B cell (primary cell): Measurements from ENCODE around the gene EEFSEC. TPM values are rescaled to one million over a fixed set of nuclear protein-coding genes. Genes with fewer than 3 reads are reported as not detected.

Source experiments
- ATAC-seq: fragments of 200-7000 bp; cut with Tn5 transposase; one replicate; pipeline ENCODE4 v1.10.0; 2021; ENCODE audit warnings: low read depth, mild to moderate bottlenecking, moderate number of reproducible peaks, moderate library complexity
- CTCF ChIA-PET: fragments of 350-600 bp; sonication (Branson Sonifier 250); formaldehyde crosslinking; loops from one replicate; lab custom pipeline; 2021; ENCODE audit warnings: antibody characterized with exemption, inconsistent platforms; lab: Charles Lee
- POLR2A ChIA-PET: fragments of 350-600 bp; sonication (Branson Sonifier 250); formaldehyde crosslinking; loops from one replicate; lab custom pipeline; 2021; ENCODE audit warnings: antibody characterized with exemption; lab: Charles Lee
- DNase-seq: peaks from one replicate; pipeline ENCODE4 v3.0.0; 2013
- H2AFZ ChIP-seq: 2 replicates; pipeline ENCODE4 v1.6.1; 2012; ENCODE audit warnings: mild to moderate bottlenecking, low read depth, low read length; ENCODE audit not compliant: insufficient read depth, poor library complexity, severe bottlenecking
- H3K27ac ChIP-seq, 2 donors: 1 replicate in 1 of 2; 2 replicates in 1 of 2; pipeline ENCODE4 v1.5.1; 2012 to 2013; ENCODE audit warnings: low read length in 2 of 2, mild to moderate bottlenecking in 2 of 2, moderate library complexity in 1 of 2
- H3K27me3 ChIP-seq, 4 experiments: fragments of 200-600 bp in 1 of 4; sonication (generic) in 1 of 4; replicated peaks in 1 of 4; 1 replicate in 2 of 4; 2 replicates in 2 of 4; pipeline versions ENCODE4 v1.6.1 to v1.7.0; 2013 to 2016; ENCODE audit warnings: low read length in 3 of 4, mild to moderate bottlenecking in 2 of 4, mixed read lengths in 1 of 4, moderate library complexity in 1 of 4; ENCODE audit not compliant: insufficient read depth in 4 of 4, control insufficient read depth in 3 of 4; ENCODE audit errors: control extremely low read depth in 1 of 4
- H3K36me3 ChIP-seq, 2 experiments: replicated peaks in 1 of 2; 1 replicate in 1 of 2; 2 replicates in 1 of 2; pipeline versions ENCODE4 v1.6.1 to v1.7.1; 2013; ENCODE audit warnings: low read length in 1 of 2; ENCODE audit not compliant: insufficient read depth in 2 of 2, control insufficient read depth in 1 of 2; ENCODE audit errors: control extremely low read depth in 1 of 2, extremely low read depth in 1 of 2
- H3K4me1 ChIP-seq, 2 donors: fragments of 200-600 bp in 1 of 2; sonication (generic) in 1 of 2; 1 replicate in 1 of 2; 2 replicates in 1 of 2; pipeline versions ENCODE4 v1.5.1 to v1.6.1; 2013 to 2017; ENCODE audit warnings: low read length in 2 of 2; ENCODE audit not compliant: control insufficient read depth in 2 of 2, insufficient read depth in 2 of 2
- H3K4me2 ChIP-seq: replicated peaks from 2 replicates; pipeline ENCODE3; 2012; ENCODE audit warnings: mild to moderate bottlenecking, low read depth, low read length; ENCODE audit not compliant: poor library complexity, severe bottlenecking
- H3K4me3 ChIP-seq, 5 experiments: fragments of 200-600 bp in 1 of 5; sonication (generic) in 1 of 5; 1 replicate in 3 of 5; 2 replicates in 2 of 5; pipeline versions ENCODE4 v1.5.1 to v1.7.0; 2011 to 2016; ENCODE audit warnings: low read length in 4 of 5, mild to moderate bottlenecking in 4 of 5, low read depth in 2 of 5, control low read depth in 1 of 5, moderate library complexity in 1 of 5; ENCODE audit not compliant: insufficient read depth in 1 of 5; ENCODE audit errors: control extremely low read depth in 1 of 5, extremely low read depth in 1 of 5
- H3K79me2 ChIP-seq: fragments of 200-600 bp; sonication (generic); one replicate; pipeline ENCODE4 v1.6.0; 2016; ENCODE audit warnings: low read length; ENCODE audit not compliant: control insufficient read depth, insufficient read depth
- H3K9ac ChIP-seq: fragments of 200-600 bp; sonication (generic); 2 replicates; pipeline ENCODE4 v1.6.1; 2017; ENCODE audit warnings: mild to moderate bottlenecking, low read length, moderate library complexity
- H3K9me3 ChIP-seq, 3 donors: one replicate each; pipeline versions ENCODE4 v1.6.1 to v1.7.1; 2013; ENCODE audit warnings: low read length in 2 of 3; ENCODE audit not compliant: control insufficient read depth in 2 of 3, insufficient read depth in 1 of 3; ENCODE audit errors: control extremely low read depth in 1 of 3
- H4K20me1 ChIP-seq: 2 replicates; pipeline ENCODE4 v1.6.0; 2012; ENCODE audit warnings: mild to moderate bottlenecking, low read length; ENCODE audit not compliant: insufficient read depth, control insufficient read depth, poor library complexity, severe bottlenecking
- H3K27ac Mint-ChIP-seq: one replicate; pipeline ENCODE4 v1.8.0; 2021; ENCODE audit warnings: mixed read lengths
- H3K27me3 Mint-ChIP-seq: one replicate; pipeline ENCODE4 v1.8.0; 2021; ENCODE audit warnings: mixed read lengths
- H3K4me1 Mint-ChIP-seq: one replicate; pipeline ENCODE4 v1.8.0; 2021; ENCODE audit warnings: mixed read lengths
- H3K4me3 Mint-ChIP-seq: one replicate; pipeline ENCODE4 v1.8.0; 2021; ENCODE audit warnings: mixed read lengths
- H3K9me3 Mint-ChIP-seq: one replicate; pipeline ENCODE4 v1.8.0; 2022; ENCODE audit warnings: mixed read lengths; ENCODE audit not compliant: insufficient read depth
- CTCF ChIP-seq: fragments of 200-600 bp; IDR thresholded peaks from one replicate; pipeline ENCODE4 v1.8.0; 2022; ENCODE audit warnings: antibody characterized with exemption, mild to moderate bottlenecking
- EZH2 ChIP-seq: IDR thresholded peaks from 2 replicates; pipeline ENCODE4 v1.6.1; 2012; ENCODE audit warnings: borderline replicate concordance, low read depth, mild to moderate bottlenecking, moderate library complexity, low read length; ENCODE audit not compliant: insufficient read depth, poor library complexity, severe bottlenecking
- whole genome bisulfite sequencing: methylation state at CpG from one replicate; pipeline ENCODE4 v1.1.5; 2013; ENCODE audit warnings: missing lambda C conversion rate; ENCODE audit not compliant: insufficient coverage; 5-methylcytosine and 5-hydroxymethylcytosine counted together
- intact Hi-C: fragments of 100-400 bp; cut with micrococcal nuclease; formaldehyde crosslinking; loops from one replicate; pipeline ENCODE4 v1.10.0; 2022
- polyA plus RNA-seq: library from polyadenylated mRNA; depleted of rRNA; stranded (reverse); fragments of >200 nt; gene quantifications from 2 replicates; pipeline ENCODE4 v1.2.3, GENCODE V29; 2012
- total RNA-seq, 2 donors: library from RNA; stranded (reverse); fragments of 120-200 nt in 1 of 2; gene quantifications; 1 replicate in 1 of 2; 2 replicates in 1 of 2; pipeline versions ENCODE4 v1.2.3 to v1.2.4, GENCODE V29; 2013 to 2022

Gene EEFSEC
- total and polyA plus RNA-seq, 2 donors (not counting 1 experiment from before 2014, with no cell fraction given), result 17.9 to 18.4 TPM

- Mint-ChIP-seq H3K4me1 (peaks cover 11% of the 10 kb centered on the region), H3K4me3 (no peak overlapping the region), H3K27me3 (peaks cover 49% of the 10 kb centered on the region), H3K9me3 (no peaks in the 10 kb centered on the region), H3K27ac (no peak overlapping the region)
- ChIA-PET POLR2A (no interaction called here), CTCF (no interaction called here)
- ATAC-seq (no peak), DNase-seq (no peak)
- Histone ChIP-seq H3K9me3 (peaks cover 0 to 5% (median 0%) of the 10 kb centered on the region in 3 donors), H3K27me3 (peaks cover 0 to 25% (median 6%) of the 10 kb centered on the region in 4 experiments), H2AFZ (no peak overlapping the region), H3K4me1 (no peaks in the 10 kb centered on the region), H3K9ac (no peak overlapping the region), H3K27ac (no peak overlapping the region), H3K4me3 (no peak overlapping the region), H3K79me2 (no peaks in the 10 kb centered on the region), H4K20me1 (no peaks in the 10 kb centered on the region), H3K36me3 (no peaks in the 10 kb centered on the region), H3K4me2 (peak overlapping the region; percentile 19)
- 12% methylated on average over 40 of the region's 43 CpGs for WGBS
- intact Hi-C loops, result no loop called here
- TF ChIP-seq EZH2 (no peak), CTCF (no peak)
Observed at GRCh38 chr3:128432301-128432970, 279.2 kb downstream of the EEFSEC start.
